Measurements from ENCODE around the gene SVOPL.
A peak's percentile ranks its signal among the peaks of the same experiment; 100 is the strongest.

The SVOPL gene

DNA sequence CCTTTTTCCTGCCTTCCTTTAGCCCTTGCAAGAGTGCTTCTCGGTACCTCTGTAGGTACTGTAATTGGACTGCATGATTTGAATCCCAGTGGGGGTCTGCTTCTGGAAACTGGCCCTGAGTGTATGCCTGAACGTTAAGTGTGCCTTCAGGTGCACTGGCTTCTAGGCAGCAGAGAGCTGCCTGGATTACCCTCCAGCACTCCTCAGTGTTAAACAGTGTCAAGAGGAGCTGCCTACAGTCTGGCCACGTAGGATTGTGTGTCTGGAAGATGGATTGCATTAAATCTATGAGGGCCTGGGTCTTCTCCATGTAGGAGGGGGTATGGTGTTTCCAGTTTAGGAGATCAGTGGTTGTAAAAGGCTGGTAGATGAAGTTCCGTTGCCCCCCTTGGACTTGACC lies 137.4 kb downstream of the SVOPL start:
- no peak for DNase-seq (ENCODE audit: low read depth)
- H3K4me3 ChIP-seq (ENCODE audit: low read depth, low read length) = peak overlapping the region; percentile 43
- TF ChIP-seq, protein P1, sequence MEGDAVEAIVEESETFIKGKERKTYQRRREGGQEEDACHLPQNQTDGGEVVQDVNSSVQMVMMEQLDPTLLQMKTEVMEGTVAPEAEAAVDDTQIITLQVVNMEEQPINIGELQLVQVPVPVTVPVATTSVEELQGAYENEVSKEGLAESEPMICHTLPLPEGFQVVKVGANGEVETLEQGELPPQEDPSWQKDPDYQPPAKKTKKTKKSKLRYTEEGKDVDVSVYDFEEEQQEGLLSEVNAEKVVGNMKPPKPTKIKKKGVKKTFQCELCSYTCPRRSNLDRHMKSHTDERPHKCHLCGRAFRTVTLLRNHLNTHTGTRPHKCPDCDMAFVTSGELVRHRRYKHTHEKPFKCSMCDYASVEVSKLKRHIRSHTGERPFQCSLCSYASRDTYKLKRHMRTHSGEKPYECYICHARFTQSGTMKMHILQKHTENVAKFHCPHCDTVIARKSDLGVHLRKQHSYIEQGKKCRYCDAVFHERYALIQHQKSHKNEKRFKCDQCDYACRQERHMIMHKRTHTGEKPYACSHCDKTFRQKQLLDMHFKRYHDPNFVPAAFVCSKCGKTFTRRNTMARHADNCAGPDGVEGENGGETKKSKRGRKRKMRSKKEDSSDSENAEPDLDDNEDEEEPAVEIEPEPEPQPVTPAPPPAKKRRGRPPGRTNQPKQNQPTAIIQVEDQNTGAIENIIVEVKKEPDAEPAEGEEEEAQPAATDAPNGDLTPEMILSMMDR (IDR thresholded peaks at IDR 0.05; ENCODE audit: control insufficient read depth, extremely low read depth, insufficient read depth) = no peak

DNA sequence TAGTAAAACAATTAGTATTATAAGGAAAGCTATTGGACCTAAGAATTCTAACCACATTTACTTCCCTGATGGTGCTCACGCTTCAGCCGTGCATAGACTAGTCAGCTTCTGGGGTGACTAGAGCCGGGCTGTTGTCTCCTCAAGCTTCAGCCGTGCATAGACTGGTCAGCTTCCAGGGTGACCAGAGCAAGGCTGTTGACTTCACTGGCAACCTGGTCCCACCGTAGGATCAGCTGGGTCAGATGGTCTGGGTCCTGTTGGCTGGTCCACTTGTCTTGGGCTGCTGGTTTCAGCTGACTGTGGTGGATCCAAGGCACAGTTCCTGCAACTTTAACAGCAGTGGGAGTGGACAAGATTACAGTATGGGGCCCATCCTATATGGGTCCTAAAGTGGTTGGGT lies 141.7 kb downstream of the SVOPL start:
- no peak for DNase-seq (ENCODE audit: low read depth)
- TF ChIP-seq, protein P1 (IDR thresholded peaks at IDR 0.05; ENCODE audit: control insufficient read depth, extremely low read depth, insufficient read depth) = no peak
- no peak overlapping the region for H3K4me3 ChIP-seq (ENCODE audit: low read depth, low read length)

DNA sequence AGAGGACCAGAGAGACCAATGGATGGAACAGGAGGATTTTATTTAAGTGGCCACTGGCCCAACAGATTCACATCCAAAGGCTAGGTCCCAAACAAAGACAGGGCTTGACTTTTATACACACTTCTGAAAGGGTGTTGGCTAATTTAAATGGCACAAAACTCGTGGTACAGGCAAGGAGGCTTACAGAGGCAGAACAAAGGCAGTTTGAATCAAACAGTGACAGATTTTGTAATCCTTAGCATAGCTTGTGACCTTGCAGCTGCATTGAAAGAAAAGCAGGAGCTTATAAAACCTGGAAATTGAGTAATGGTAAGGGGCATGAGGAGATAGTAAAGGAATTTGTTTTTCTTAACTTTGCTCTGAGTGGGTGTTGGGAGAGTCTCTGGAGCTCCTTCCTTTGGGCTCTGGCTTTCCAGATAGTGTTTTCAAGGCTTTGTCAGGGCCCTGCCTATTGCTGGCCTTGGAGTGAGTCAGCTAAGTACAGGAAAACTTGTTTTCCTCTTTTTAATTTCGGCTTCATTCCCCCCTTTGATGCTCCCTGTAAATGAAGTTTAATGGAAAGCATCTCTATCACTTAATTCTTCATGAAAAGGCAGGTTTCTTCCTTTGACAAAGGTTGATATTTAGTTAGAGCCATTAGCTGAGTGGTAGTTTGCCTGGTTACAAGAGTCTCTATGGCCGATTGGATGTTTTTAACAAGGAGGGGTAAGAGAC lies 144.2 kb downstream of the SVOPL start:
- TF ChIP-seq, protein P1 (IDR thresholded peaks at IDR 0.05; ENCODE audit: control insufficient read depth, extremely low read depth, insufficient read depth) = no peak
- no peak overlapping the region for H3K4me3 ChIP-seq (ENCODE audit: low read depth, low read length)
- DNase-seq (ENCODE audit: low read depth) = no peak

DNA sequence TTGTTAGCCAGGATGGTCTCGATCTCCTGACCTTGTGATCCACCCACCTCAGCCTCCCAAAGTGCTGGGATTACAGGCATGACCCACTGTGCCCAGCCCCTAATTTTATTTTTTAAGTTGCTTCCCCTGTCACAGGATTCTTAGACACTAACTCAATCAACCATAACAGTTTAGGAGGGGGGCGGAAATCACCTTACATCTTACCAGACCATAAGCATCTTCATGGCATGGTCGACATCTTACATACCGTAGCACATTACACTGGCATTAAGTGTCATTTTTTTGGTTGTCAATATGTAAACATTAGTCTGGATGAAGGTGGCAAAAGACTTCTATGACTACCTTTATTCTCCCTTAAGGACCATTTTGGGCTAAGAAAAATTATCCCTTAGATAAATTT lies 145.5 kb downstream of the SVOPL start:
- no peak overlapping the region for H3K4me3 ChIP-seq (ENCODE audit: low read depth, low read length)
- DNase-seq (ENCODE audit: low read depth) = no peak

DNA sequence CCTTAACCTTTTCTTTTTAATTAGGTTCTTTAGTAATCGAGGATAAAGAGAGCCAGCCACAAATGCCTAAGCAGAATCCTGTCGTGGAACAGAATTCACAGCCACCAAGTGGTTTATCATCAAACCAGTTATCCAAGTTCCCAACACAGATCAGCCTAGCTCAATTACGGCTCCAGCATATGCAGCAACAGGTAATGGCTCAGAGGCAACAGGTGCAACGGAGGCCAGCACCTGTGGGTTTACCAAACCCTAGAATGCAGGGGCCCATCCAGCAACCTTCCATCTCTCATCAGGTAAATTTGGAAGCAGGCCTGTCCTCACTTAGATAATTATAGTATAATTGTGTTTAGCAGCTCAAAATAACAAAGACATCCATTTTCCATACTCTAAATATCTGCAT lies 146.5 kb downstream of the SVOPL start:
- TF ChIP-seq, protein P1 (IDR thresholded peaks at IDR 0.05; ENCODE audit: control insufficient read depth, extremely low read depth, insufficient read depth) = no peak
- no peak overlapping the region for H3K4me3 ChIP-seq (ENCODE audit: low read depth, low read length)
- DNase-seq (ENCODE audit: low read depth) = no peak

More for the DNA sequence above, 145.5 kb downstream of the SVOPL start:
- TF ChIP-seq, protein P1 (IDR thresholded peaks at IDR 0.05; ENCODE audit: control insufficient read depth, extremely low read depth, insufficient read depth) = no peak

DNA sequence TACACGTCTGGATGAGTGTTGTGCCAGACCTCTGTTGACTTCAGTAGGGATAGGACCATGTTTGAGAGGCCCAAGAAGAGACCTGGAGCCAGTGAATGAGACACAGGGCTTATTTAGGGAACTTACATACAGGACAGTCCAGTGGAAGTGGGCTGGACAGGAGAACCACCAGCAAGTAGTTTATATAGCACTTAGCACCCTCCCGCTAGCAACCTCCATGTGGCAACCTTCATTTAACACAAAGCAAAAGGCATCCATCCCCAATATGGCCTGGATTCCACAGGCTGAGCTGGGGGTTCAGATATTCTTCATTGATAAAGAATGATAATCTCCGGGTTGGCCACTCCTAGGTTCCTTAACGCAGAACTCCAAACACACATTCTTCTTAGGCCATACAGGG lies 147.4 kb downstream of the SVOPL start:
- no peak overlapping the region for H3K4me3 ChIP-seq (ENCODE audit: low read depth, low read length)
- DNase-seq (ENCODE audit: low read depth) = no peak
- TF ChIP-seq, protein P1 (IDR thresholded peaks at IDR 0.05; ENCODE audit: control insufficient read depth, extremely low read depth, insufficient read depth) = no peak

DNA sequence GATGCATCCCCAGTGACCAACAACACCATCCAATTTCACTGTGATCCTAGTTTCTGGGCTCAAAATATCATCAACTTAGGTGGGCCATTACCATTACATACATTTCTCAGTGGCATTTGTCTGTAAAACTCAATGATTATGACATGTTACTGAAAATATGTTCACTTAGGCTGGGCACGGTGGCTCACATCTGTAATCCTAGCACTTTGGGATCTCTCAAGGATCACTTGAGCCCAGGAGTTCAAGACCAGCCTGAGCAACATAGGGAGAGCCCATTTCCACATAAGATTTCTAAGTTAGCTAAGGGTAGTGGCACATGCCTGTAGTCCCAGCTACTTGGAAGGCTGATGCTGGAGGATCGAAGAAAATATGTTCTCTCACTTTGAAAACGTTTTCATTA lies 150.1 kb downstream of the SVOPL start:
- DNase-seq (ENCODE audit: low read depth) = no peak
- TF ChIP-seq, protein P1 (IDR thresholded peaks at IDR 0.05; ENCODE audit: control insufficient read depth, extremely low read depth, insufficient read depth) = no peak
- no peak overlapping the region for H3K4me3 ChIP-seq (ENCODE audit: low read depth, low read length)
